ENCODE measurements around the gene SRSF8. TPM values are rescaled to one million over a fixed set of nuclear protein-coding genes. Genes with fewer than 3 reads are reported as not detected.
A peak's percentile ranks its signal among the peaks of the same experiment; 100 is the strongest.

The SRSF8 gene
- total and polyA plus RNA-seq, 9 of the 15 experiments (the other 6 are each of a cell fraction or from before 2014, with no cell fraction given), result 18.0 to 53.4 (median 27.9) TPM

- TF ChIP-seq, protein P1, sequence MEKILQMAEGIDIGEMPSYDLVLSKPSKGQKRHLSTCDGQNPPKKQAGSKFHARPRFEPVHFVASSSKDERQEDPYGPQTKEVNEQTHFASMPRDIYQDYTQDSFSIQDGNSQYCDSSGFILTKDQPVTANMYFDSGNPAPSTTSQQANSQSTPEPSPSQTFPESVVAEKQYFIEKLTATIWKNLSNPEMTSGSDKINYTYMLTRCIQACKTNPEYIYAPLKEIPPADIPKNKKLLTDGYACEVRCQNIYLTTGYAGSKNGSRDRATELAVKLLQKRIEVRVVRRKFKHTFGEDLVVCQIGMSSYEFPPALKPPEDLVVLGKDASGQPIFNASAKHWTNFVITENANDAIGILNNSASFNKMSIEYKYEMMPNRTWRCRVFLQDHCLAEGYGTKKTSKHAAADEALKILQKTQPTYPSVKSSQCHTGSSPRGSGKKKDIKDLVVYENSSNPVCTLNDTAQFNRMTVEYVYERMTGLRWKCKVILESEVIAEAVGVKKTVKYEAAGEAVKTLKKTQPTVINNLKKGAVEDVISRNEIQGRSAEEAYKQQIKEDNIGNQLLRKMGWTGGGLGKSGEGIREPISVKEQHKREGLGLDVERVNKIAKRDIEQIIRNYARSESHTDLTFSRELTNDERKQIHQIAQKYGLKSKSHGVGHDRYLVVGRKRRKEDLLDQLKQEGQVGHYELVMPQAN (IDR thresholded peaks at IDR 0.05; ENCODE audit: borderline replicate concordance), result no peak
- no peak for TF ChIP-seq ZNF583 (CRISPR knock-in tag; IDR thresholded peaks at IDR 0.05)
- TF ChIP-seq EGR1 (conservative IDR thresholded peaks at IDR 0.05), result no peak; the same call in 1 of the 2 replicates
- TF ChIP-seq ZZZ3 (IDR thresholded peaks at IDR 0.05), result no peak
- peak; percentile 51; the same call in 1 of the 2 replicates for TF ChIP-seq LCOR (CRISPR knock-in tag; IDR thresholded peaks at IDR 0.05)
- TF ChIP-seq, protein P2, sequence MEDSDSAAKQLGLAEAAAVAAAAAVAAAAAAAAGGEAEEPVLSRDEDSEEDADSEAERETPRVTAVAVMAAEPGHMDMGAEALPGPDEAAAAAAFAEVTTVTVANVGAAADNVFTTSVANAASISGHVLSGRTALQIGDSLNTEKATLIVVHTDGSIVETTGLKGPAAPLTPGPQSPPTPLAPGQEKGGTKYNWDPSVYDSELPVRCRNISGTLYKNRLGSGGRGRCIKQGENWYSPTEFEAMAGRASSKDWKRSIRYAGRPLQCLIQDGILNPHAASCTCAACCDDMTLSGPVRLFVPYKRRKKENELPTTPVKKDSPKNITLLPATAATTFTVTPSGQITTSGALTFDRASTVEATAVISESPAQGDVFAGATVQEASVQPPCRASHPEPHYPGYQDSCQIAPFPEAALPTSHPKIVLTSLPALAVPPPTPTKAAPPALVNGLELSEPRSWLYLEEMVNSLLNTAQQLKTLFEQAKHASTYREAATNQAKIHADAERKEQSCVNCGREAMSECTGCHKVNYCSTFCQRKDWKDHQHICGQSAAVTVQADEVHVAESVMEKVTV (CRISPR knock-in tag; IDR thresholded peaks at IDR 0.05), result no peak; the same call in 1 of the 2 replicates
- TF ChIP-seq ZNF766 (CRISPR knock-in tag; conservative IDR thresholded peaks at IDR 0.05), result peak; percentile 52; the same call in 1 of the 2 replicates
- no peak for TF ChIP-seq ZKSCAN3 (CRISPR knock-in tag; IDR thresholded peaks at IDR 0.05)
- TF ChIP-seq NR4A1 (CRISPR knock-in tag; IDR thresholded peaks at IDR 0.05), result no peak
- no peak for TF ChIP-seq NR4A1 (tag; IDR thresholded peaks at IDR 0.05)
- no peak for TF ChIP-seq ZNF584 (CRISPR knock-in tag; IDR thresholded peaks at IDR 0.05; ENCODE audit: low read depth)
- TF ChIP-seq ZNF184 (CRISPR knock-in tag; IDR thresholded peaks at IDR 0.05), result no peak
- TF ChIP-seq ZNF280A (IDR thresholded peaks at IDR 0.05; ENCODE audit: low read depth, partially characterized antibody), result no peak
- TF ChIP-seq SRSF3 (IDR thresholded peaks at IDR 0.05; ENCODE audit: insufficient read depth, low read length), result no peak
- TF ChIP-seq ZNF436 (CRISPR knock-in tag; IDR thresholded peaks at IDR 0.05), result no peak
- TF ChIP-seq CBX8 (IDR thresholded peaks at IDR 0.05; ENCODE audit: borderline replicate concordance, extremely low read depth, low read depth, low read length, poor library complexity, severe bottlenecking), result no peak
- peak; percentile 62; the same call in 1 of the 2 replicates for TF ChIP-seq GTF2E2 (tag; IDR thresholded peaks at IDR 0.05)
- peak; percentile 85 for TF ChIP-seq NFIC (IDR thresholded peaks at IDR 0.05)
- TF ChIP-seq GATAD2B (IDR thresholded peaks at IDR 0.05; ENCODE audit: borderline replicate concordance), result peak; percentile 9; the same call in 1 of the 2 replicates
- TF ChIP-seq HIVEP1 (CRISPR knock-in tag; IDR thresholded peaks at IDR 0.05), result no peak
- TF ChIP-seq ZNF140 (CRISPR knock-in tag; IDR thresholded peaks at IDR 0.05), result no peak
- peak; percentile 14; the same call in 1 of the 2 replicates for TF ChIP-seq CBFA2T3 (IDR thresholded peaks at IDR 0.05)
- no peak for TF ChIP-seq SETDB1 (IDR thresholded peaks at IDR 0.05; ENCODE audit: low read length)
Measured at GRCh38 chr11:95067039-95067840, 521 bp downstream of the SRSF8 start (continued).
